ENCODE data around the gene MYO9B.

The MYO9B gene

DNA sequence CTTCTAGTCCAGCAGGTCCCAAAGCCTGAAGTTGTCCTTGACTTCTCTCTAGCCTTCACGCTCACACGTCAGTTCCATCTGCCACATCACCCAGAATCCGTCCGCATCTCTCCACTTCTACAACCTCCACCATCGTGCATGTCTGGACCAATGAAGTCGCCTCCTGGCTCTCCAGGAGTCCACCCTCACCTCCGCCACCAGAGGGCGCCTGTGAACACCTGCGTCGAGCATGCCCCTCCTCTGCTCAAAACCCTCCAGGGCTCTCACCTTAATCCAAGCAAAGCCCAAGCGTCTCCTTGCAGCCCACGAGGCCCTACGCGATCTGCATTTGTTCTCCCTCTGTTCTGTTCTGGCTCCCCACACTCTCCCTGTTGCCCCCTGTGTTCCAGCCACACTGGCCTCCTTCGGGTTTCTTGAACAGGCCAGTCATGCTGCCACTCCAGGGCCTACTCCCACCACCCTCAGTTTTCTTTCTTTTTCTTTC, 185.3 kb downstream of the MYO9B start:
- peak; percentile 83 to 85 for DNase-seq (ENCODE audit: low read depth in 1 of 2, low spot score in 1 of 2)

DNA sequence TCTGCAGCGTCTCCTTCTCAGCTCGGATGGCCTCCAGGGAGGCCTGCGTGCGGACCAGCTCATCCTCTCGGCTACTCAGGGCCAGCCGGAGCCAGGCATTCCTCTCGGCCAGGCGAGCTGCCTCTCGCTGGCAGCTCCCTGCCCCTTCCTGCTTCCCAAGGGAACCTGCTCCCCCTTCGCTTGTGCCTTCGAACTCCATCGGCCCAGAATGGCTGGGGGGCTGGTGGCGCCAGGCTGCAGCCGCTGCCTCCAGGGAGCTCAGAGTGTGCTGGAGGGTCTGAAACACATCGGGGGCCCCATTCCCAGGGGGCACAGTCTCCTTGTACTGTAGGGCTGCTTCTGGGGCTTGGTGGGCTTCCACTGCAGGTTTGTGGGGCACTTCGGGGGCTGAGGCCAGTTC, 187.0 kb downstream of the MYO9B start:
- DNase-seq (ENCODE audit: low read depth in 1 of 2, low spot score in 1 of 2), result no peak

Measured in stimulated activated CD4-positive, alpha-beta T cell treated with anti-CD3 and anti-CD28 coated beads, Interleukin-15, amount 100 ng/mL, for 1 hour (primary cell).